HG03469 (cell line): ENCODE measurements around the gene SWAP70.
A peak's percentile ranks its signal among the peaks of the same experiment; 100 is the strongest.
"Not testable (repeated sequence)": the region's sequence is repeated elsewhere in the genome, so short reads cannot be mapped to it uniquely, and the experiment has no call there.

Source experiments
- ATAC-seq: cut with Tn5 transposase; IDR thresholded peaks from one replicate; pipeline ENCODE4 v1.9.1; 2021; ENCODE audit warnings: mild to moderate bottlenecking, moderate library complexity, moderate number of reproducible peaks; ENCODE audit not compliant: unreplicated experiment

The SWAP70 gene

GRCh38 chr11:9689721-9690120 lies 25.8 kb downstream of the SWAP70 start:
- ATAC-seq: no peak

- no peak for ATAC-seq
These were observed 28.0 kb downstream of the SWAP70 start for GRCh38 chr11:9691865-9692264.

- ATAC-seq: no peak
These were observed 28.8 kb downstream of the SWAP70 start for GRCh38 chr11:9692691-9693090.

- ATAC-seq: no peak
These were observed 30.1 kb downstream of the SWAP70 start for GRCh38 chr11:9693801-9694553.

- ATAC-seq: not testable (repeated sequence)
These were observed 31.4 kb downstream of the SWAP70 start for GRCh38 chr11:9695228-9695627.

GRCh38 chr11:9697766-9698165 lies 33.9 kb downstream of the SWAP70 start:
- ATAC-seq: no peak

GRCh38 chr11:9700105-9700801 lies 36.4 kb downstream of the SWAP70 start:
- ATAC-seq: no peak

GRCh38 chr11:9701799-9702198 lies 37.9 kb downstream of the SWAP70 start:
- ATAC-seq: no peak

GRCh38 chr11:9703280-9703679 lies 39.4 kb downstream of the SWAP70 start:
- ATAC-seq: no peak

- ATAC-seq: no peak
These were observed 40.2 kb downstream of the SWAP70 start for GRCh38 chr11:9704037-9704436.

- ATAC-seq: no peak
These were observed 40.7 kb downstream of the SWAP70 start for GRCh38 chr11:9704620-9705019.

- not testable (repeated sequence) for ATAC-seq
These were observed 41.5 kb downstream of the SWAP70 start for GRCh38 chr11:9705361-9705760.

GRCh38 chr11:9708544-9708943 lies 44.7 kb downstream of the SWAP70 start:
- ATAC-seq: no peak

- ATAC-seq: no peak
These were observed 46.3 kb downstream of the SWAP70 start for GRCh38 chr11:9710223-9710622.

GRCh38 chr11:9710852-9711251 lies 47.0 kb downstream of the SWAP70 start:
- ATAC-seq: no peak

- no peak for ATAC-seq
These were observed 47.8 kb downstream of the SWAP70 start for GRCh38 chr11:9711454-9712307.

- ATAC-seq: no peak
These were observed 50.5 kb downstream of the SWAP70 start for GRCh38 chr11:9714272-9714940.

- ATAC-seq: peak; percentile 78
These were observed 52.6 kb downstream of the SWAP70 start for GRCh38 chr11:9716275-9717039.

- no peak for ATAC-seq
These were observed 53.1 kb downstream of the SWAP70 start for GRCh38 chr11:9717040-9717357.

- no peak for ATAC-seq
These were observed 53.8 kb downstream of the SWAP70 start for GRCh38 chr11:9717719-9718118.
